Gastrocnemius medialis (tissue), 4 donors: Measurements from ENCODE around the gene C9orf50. TPM values are rescaled to one million over a fixed set of nuclear protein-coding genes. Genes with fewer than 3 reads are reported as not detected.

Experiments
- ATAC-seq, 2 donors: fragments of 150-250 bp; one replicate each; pipeline ENCODE4 v1.9.1; 2016
- DNase-seq, 2 donors: peaks; one replicate each; pipeline ENCODE4 v3.0.0-alpha.2; 2019
- H3K27ac ChIP-seq, 4 donors: fragments of 200-600 bp; sonication (generic); 1 replicate in 1 of 4; 2 replicates in 3 of 4; pipeline ENCODE4 v1.5.1; 2016 to 2018; ENCODE audit warnings: mild to moderate bottlenecking in 2 of 4, moderate library complexity in 1 of 4
- H3K27me3 ChIP-seq, 3 donors: fragments of 200-600 bp; sonication (generic) in 2 of 3; 1 replicate in 1 of 3; 2 replicates in 2 of 3; pipeline versions ENCODE4 v1.5.1 to v1.6.0; 2016 to 2019; ENCODE audit warnings: mild to moderate bottlenecking in 1 of 3, moderate library complexity in 1 of 3
- H3K36me3 ChIP-seq, 2 donors: fragments of 200-600 bp; sonication (generic) in 1 of 2; one replicate each; pipeline ENCODE4 v1.5.1; 2017 to 2018
- H3K4me1 ChIP-seq, 2 donors: fragments of 200-600 bp; sonication (generic) in 1 of 2; one replicate each; pipeline ENCODE4 v1.5.1; 2016 to 2017; ENCODE audit warnings: mild to moderate bottlenecking in 2 of 2
- H3K4me3 ChIP-seq, 4 donors: fragments of 200-600 bp; sonication (generic) in 3 of 4; 1 replicate in 1 of 4; 2 replicates in 3 of 4; pipeline ENCODE4 v1.5.1; 2016 to 2019; ENCODE audit warnings: mild to moderate bottlenecking in 2 of 4
- H3K9me3 ChIP-seq, 3 donors: fragments of 200-600 bp; sonication (generic) in 2 of 3; 1 replicate in 1 of 3; 2 replicates in 2 of 3; pipeline ENCODE4 v1.5.1; 2016 to 2019
- CTCF ChIP-seq, 5 experiments: fragments of 450-650 bp in 3 of 5; fragments of 200-600 bp in 2 of 5; sonication (generic) in 2 of 5; IDR thresholded peaks in 4 of 5; conservative IDR thresholded peaks in 1 of 5; 1 replicate in 4 of 5; 2 replicates in 1 of 5; pipeline ENCODE4 v1.5.1; 2016 to 2019; ENCODE audit warnings: antibody characterized with exemption in 5 of 5, mild to moderate bottlenecking in 3 of 5, moderate library complexity in 3 of 5
- POLR2A ChIP-seq, 2 donors: fragments of 450-650 bp; IDR thresholded peaks; one replicate each; pipeline ENCODE4 v1.6.1; 2017; ENCODE audit warnings: antibody characterized with exemption in 2 of 2, mild to moderate bottlenecking in 2 of 2, moderate library complexity in 2 of 2
- in situ Hi-C, 4 donors: fragments of 200-750 bp; cut with MboI; loops; one replicate each; pipeline versions ENCODE4 v1.15.0 to v1.8.0; 2017; ENCODE audit warnings: low sequenced_read_pairs in 4 of 4
- intact Hi-C: fragments of 100-400 bp; cut with DNase I; formaldehyde crosslinking; loops from one replicate; pipeline ENCODE4 v1.15.1; 2023; ENCODE audit warnings: low total_unique reads
- total RNA-seq, 4 donors: library from RNA; depleted of rRNA; stranded (reverse); fragments of >200 nt; gene quantifications; one replicate each; pipeline versions ENCODE4 v1.1.0 to v1.2.3, GENCODE V29; 2016

C9orf50 gene
- total RNA-seq, 4 donors from 2014 or later = not detected

- H3K4me1 ChIP-seq = no peaks in the 10 kb centered on the region
- no peak overlapping the region for H3K27ac ChIP-seq
- intact Hi-C loops (no loop called here), in situ Hi-C loops (no loop called here)
- H3K27me3 ChIP-seq = peaks cover 14 to 39% (median 33%) of the 10 kb centered on the region in 3 donors
- TF ChIP-seq CTCF (IDR thresholded peaks at IDR 0.05 in 4 of 5, conservative IDR thresholded peaks at IDR 0.05 in 1 of 5) = no peak
- TF ChIP-seq POLR2A (IDR thresholded peaks at IDR 0.05) = no peak
- H3K36me3 ChIP-seq = no peaks in the 10 kb centered on the region
- no peak overlapping the region for H3K4me3 ChIP-seq
- ATAC-seq (no peak), DNase-seq (no peak)
- H3K9me3 ChIP-seq = no peaks in the 10 kb centered on the region
Measured at GRCh38 chr9:129667378-129667777, 46.5 kb upstream of the C9orf50 start.

- DNase-seq (no peak), ATAC-seq (no peak)
- Histone ChIP-seq H3K27ac (no peak overlapping the region), H3K9me3 (no peaks in the 10 kb centered on the region), H3K4me3 (peak overlapping the region in 2 of 4 donors; percentile 9 to 26), H3K36me3 (no peaks in the 10 kb centered on the region), H3K4me1 (no peaks in the 10 kb centered on the region), H3K27me3 (peaks cover 14 to 40% (median 33%) of the 10 kb centered on the region in 3 donors)
- in situ Hi-C loops = no loop called here
- TF ChIP-seq POLR2A (IDR thresholded peaks at IDR 0.05) (no peak), CTCF (IDR thresholded peaks at IDR 0.05 in 4 of 5, conservative IDR thresholded peaks at IDR 0.05 in 1 of 5) (no peak)
- intact Hi-C loops = no loop called here
Measured at GRCh38 chr9:129666575-129666974, 45.7 kb upstream of the C9orf50 start.

- peaks cover 14 to 46% (median 33%) of the 10 kb centered on the region in 3 donors for H3K27me3 ChIP-seq
- intact Hi-C loops = no loop called here
- no peak overlapping the region for H3K27ac ChIP-seq
- no peak for ATAC-seq
- no peaks in the 10 kb centered on the region for H3K4me1 ChIP-seq
- H3K9me3 ChIP-seq = no peaks in the 10 kb centered on the region
- H3K4me3 ChIP-seq = peak overlapping the region in 2 of 4 donors; percentile 9 to 41
- DNase-seq = no peak
- no peaks in the 10 kb centered on the region for H3K36me3 ChIP-seq
- in situ Hi-C loops = no loop called here
- TF ChIP-seq POLR2A (IDR thresholded peaks at IDR 0.05) = no peak
- TF ChIP-seq CTCF (IDR thresholded peaks at IDR 0.05 in 4 of 5, conservative IDR thresholded peaks at IDR 0.05 in 1 of 5) = no peak
Measured at GRCh38 chr9:129665814-129666520, 45.1 kb upstream of the C9orf50 start.

- Histone ChIP-seq H3K27ac (no peak within 1 kb of the TSS), H3K9me3 (no peaks in the 10 kb centered on the region), H3K4me3 (peak within 1 kb of the TSS; percentile 33 to 51 (median 44)), H3K4me1 (no peaks in the 10 kb centered on the region), H3K27me3 (peaks cover 14 to 46% (median 33%) of the 10 kb centered on the region in 3 donors), H3K36me3 (no peaks in the 10 kb centered on the region)
- intact Hi-C loops (no loop called here), in situ Hi-C loops (no loop called here)
- DNase-seq (no peak), ATAC-seq (peak in 1 of 2 donors; percentile 21)
- TF ChIP-seq POLR2A (IDR thresholded peaks at IDR 0.05) (no peak), CTCF (IDR thresholded peaks at IDR 0.05 in 4 of 5, conservative IDR thresholded peaks at IDR 0.05 in 1 of 5) (no peak)
Measured at GRCh38 chr9:129665389-129665775, 44.5 kb upstream of the C9orf50 start, which contains the start of gene PRRX2. TSS of gene PRRX2 (plus strand) at chr9:129665647. CDS start at chr9:129665868, 221 bp downstream.
